Activated CD8-positive, alpha-beta memory T cell treated with anti-CD3 and anti-CD28 coated beads, Interleukin-2, amount 10 ng/mL, durations not matched to agents 7 days and 5 days (primary cell): ENCODE data around the gene HTRA3. TPM values are rescaled to one million over a fixed set of nuclear protein-coding genes. Genes with fewer than 3 reads are reported as not detected.

Source experiments
- ATAC-seq: fragments of 150-1000 bp; cut with Tn5 transposase; one replicate; pipeline ENCODE4 v1.10.0; 2021; ENCODE audit warnings: moderate library complexity
- CTCF ChIA-PET: fragments of 350-600 bp; sonication (Branson Sonifier 250); formaldehyde crosslinking; loops from one replicate; lab custom pipeline; 2021; ENCODE audit warnings: antibody characterized with exemption; lab: Charles Lee
- DNase-seq: peaks from one replicate; pipeline ENCODE4 v3.0.0-alpha.2; 2020
- H3K27ac Mint-ChIP-seq: one replicate; pipeline ENCODE4 v1.8.0; 2021; ENCODE audit warnings: mild to moderate bottlenecking, mixed read lengths
- H3K27me3 Mint-ChIP-seq: one replicate; pipeline ENCODE4 v1.8.0; 2021; ENCODE audit warnings: mixed read lengths
- H3K36me3 Mint-ChIP-seq: one replicate; pipeline ENCODE4 v1.8.0; 2021; ENCODE audit warnings: mild to moderate bottlenecking, mixed read lengths
- H3K4me1 Mint-ChIP-seq: one replicate; pipeline ENCODE4 v1.8.0; 2021; ENCODE audit warnings: mixed read lengths
- H3K4me3 Mint-ChIP-seq: one replicate; pipeline ENCODE4 v1.8.0; 2021; ENCODE audit warnings: mild to moderate bottlenecking, moderate library complexity, mixed read lengths
- H3K9me3 Mint-ChIP-seq: one replicate; pipeline ENCODE4 v1.8.0; 2022; ENCODE audit warnings: low read depth, mixed read lengths
- total RNA-seq, 2 experiments: library from RNA; stranded (reverse); gene quantifications; one replicate each; pipeline ENCODE4 v1.2.3, GENCODE V29; 2021

Gene HTRA3
- total RNA-seq, 2 experiments from 2014 or later, result not detected

DNA sequence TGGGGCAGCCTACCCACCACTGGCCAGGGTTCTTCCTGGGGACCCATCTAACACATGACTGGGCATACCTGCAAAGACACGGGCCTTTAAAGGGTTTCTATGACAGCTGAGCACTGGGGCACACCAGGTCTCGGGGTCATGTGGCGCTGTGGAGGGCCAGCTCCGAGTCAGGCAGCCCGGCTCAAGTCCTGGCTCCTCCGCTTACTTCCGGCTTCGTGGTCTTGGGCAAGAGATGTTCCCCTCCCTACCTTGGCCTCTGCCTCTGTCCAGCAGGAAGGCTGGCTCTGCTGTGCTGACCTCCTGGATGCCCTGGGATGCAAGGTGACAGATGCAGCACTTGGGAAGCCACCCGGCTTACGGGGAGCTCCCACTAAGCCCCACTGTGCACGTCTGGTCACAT is 37.6 kb downstream of the HTRA3 start:
- Mint-ChIP-seq H3K4me3 (no peak overlapping the region), H3K9me3 (no peaks in the 10 kb centered on the region), H3K27me3 (no peaks in the 10 kb centered on the region), H3K27ac (no peak overlapping the region), H3K4me1 (no peaks in the 10 kb centered on the region), H3K36me3 (no peaks in the 10 kb centered on the region)
- no peak for ATAC-seq
- no peak for DNase-seq
- CTCF ChIA-PET, result no interaction called here

DNA sequence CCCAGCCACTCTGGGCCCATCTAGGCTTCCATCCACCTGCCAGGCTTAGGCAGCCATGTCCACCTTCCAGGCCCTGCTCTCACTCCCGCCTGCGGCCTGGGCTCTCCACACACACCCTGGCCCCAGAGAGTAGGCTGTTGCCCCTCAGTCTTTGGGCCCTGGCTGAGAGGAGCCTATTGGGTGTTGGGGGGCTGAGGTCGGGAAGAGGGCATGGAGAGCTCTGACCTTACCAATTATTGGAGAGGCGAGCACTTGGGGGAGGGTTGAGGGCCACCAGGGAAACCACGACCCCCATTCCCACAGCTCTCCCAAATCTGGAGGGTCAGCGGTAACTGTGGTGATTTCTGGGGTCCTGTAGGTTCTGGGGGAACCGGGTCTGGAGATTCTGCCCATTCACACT is 38.2 kb downstream of the HTRA3 start:
- CTCF ChIA-PET, result no interaction called here
- Mint-ChIP-seq H3K36me3 (no peaks in the 10 kb centered on the region), H3K4me1 (no peaks in the 10 kb centered on the region), H3K27ac (no peak overlapping the region), H3K4me3 (no peak overlapping the region), H3K27me3 (no peaks in the 10 kb centered on the region), H3K9me3 (no peaks in the 10 kb centered on the region)
- no peak for ATAC-seq
- DNase-seq, result no peak

DNA sequence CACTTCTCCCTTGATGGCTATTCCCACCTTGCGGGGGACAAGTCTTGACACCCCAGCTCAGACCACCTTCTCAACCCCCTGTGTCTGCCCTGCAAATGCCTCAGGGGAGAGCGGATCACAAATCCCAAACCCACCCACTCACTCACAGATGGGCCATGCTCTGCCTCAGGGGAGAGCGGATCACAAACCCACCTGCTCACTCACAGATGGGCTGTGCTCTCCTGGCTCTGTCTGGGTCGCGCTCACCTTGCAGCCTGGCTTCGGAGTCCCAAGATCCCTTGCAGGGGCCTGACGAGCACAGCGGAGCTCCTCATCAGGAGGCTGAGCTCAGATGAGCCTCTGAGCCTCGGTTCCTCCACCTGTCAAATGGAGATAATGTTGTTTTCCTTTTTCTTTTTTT is 38.6 kb downstream of the HTRA3 start:
- H3K9me3 Mint-ChIP-seq, result no peaks in the 10 kb centered on the region
- no peaks in the 10 kb centered on the region for H3K27me3 Mint-ChIP-seq
- CTCF ChIA-PET, result no interaction called here
- no peak overlapping the region for H3K27ac Mint-ChIP-seq
- no peak for ATAC-seq
- H3K4me1 Mint-ChIP-seq, result no peaks in the 10 kb centered on the region
- H3K4me3 Mint-ChIP-seq, result no peak overlapping the region
- no peak for DNase-seq
- H3K36me3 Mint-ChIP-seq, result no peaks in the 10 kb centered on the region

DNA sequence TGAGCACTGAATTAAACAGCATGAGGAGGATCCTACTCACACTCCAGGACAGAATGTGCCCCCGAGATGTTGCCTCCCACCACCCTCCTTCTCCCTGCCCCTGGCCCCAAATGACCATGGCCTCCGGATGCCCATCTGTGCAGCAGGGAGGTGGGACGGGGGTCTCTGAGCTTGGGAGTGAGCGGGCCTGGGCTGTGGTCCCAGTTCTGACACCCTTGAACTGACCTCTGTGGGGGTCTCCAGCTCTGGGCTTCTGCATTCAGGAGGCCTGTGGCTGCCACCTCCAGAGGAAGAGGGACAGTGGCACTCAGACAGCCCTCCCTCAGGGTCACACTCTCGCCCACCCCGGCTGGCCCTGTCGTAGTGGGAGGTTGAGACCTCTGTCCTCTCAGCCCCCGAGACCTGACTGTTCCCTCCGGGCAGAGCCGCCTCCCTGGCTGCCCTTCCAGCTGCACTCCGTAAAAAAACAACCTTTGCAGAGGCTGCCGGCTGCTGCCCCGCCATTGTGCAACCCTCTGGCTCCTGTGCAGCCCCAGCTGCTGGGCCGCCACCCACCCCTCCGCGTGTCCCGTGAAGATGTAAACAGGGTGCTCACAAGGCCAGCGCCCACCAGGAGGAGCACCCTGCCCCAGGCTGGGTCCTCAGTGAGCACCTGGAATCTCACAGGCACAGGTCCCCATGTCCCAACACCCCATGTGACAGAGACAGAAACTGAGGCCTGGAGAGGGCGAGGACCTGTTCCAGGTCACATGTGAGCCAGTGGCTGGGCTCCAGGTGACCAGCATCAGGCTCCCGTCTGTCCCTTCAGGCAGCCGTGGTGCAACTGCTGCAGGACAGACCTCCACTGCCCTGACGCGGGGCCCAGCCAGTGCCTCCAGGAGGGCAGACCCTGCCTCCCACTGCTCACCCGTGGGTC is 39.6 kb downstream of the HTRA3 start:
- Mint-ChIP-seq H3K27me3 (peaks cover 4% of the 10 kb centered on the region), H3K36me3 (no peaks in the 10 kb centered on the region), H3K27ac (no peak overlapping the region), H3K4me3 (no peak overlapping the region), H3K4me1 (no peaks in the 10 kb centered on the region), H3K9me3 (no peaks in the 10 kb centered on the region)
- no peak for DNase-seq
- CTCF ChIA-PET, result no interaction called here
- no peak for ATAC-seq

DNA sequence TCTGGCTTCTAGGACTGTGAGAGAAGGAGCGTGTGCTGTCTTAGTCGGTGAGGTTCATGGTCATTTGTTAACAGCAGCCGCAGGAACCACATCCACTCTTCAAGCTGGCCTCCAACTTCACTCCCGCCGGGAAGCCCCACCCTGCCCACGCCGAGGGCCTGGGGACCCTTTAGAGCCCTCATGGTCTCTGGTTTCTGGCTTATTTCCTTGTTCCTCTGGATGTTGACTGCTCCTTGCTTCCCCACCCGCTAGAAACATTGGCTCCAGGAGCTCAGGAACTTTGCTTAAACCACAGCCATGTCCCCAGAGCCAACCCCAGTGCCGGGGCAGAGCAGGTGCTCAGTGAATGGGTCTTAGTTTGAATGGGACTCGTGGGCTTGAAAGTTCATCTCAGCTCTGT is 40.8 kb downstream of the HTRA3 start:
- DNase-seq, result no peak
- no peak overlapping the region for H3K4me3 Mint-ChIP-seq
- H3K36me3 Mint-ChIP-seq, result no peaks in the 10 kb centered on the region
- H3K9me3 Mint-ChIP-seq, result no peaks in the 10 kb centered on the region
- CTCF ChIA-PET, result no interaction called here
- no peaks in the 10 kb centered on the region for H3K4me1 Mint-ChIP-seq
- H3K27me3 Mint-ChIP-seq, result peaks cover 8% of the 10 kb centered on the region
- H3K27ac Mint-ChIP-seq, result no peak overlapping the region
- no peak for ATAC-seq

DNA sequence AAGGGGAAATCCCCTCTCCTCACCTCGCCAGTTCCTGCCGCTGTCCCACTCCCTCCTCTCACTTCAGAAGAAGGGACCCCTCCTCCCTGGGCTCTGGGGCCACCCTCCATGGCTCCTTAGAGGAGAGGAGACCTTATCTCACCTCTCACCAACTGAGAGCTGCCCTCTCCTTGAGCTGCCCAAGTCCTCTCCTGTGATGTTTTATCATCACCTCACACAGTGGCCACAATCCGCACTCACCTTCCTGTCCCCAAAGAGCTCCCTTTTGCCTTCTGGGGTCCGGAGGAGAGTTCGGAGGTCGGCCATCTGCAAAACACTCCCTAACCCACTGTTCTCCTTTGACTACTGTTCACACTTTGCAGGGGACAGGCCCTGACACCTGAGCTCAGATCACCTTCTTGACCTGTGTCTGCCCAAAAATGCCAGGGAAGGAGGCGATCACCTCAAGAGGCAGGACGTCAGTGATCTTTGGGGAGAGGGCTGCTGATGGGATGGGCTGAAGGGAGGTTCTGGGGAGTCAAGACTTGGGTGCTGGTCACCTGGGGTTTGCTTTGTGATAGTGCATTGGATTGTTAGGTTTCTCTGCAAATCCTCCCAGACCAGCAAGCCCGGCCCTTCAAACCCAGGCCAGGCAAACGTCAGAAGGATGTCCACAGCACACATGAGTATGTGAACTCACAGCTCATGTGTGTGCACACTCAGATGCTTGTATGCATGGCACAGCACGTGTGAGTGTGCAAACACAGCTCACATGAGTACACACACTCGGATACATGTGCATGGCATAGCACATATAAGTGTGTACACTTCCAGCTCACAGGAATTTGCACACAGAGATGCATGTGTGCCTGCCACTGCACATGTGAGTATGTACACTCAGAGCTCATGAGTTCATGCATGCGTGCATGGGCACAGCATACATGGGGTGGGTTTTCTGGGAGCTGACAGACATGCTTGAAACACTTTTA is 41.8 kb downstream of the HTRA3 start:
- H3K9me3 Mint-ChIP-seq, result no peaks in the 10 kb centered on the region
- H3K27ac Mint-ChIP-seq, result no peak overlapping the region
- H3K27me3 Mint-ChIP-seq, result peaks cover 8% of the 10 kb centered on the region
- DNase-seq, result no peak
- no peaks in the 10 kb centered on the region for H3K4me1 Mint-ChIP-seq
- ATAC-seq, result no peak
- CTCF ChIA-PET, result no interaction called here
- no peak overlapping the region for H3K4me3 Mint-ChIP-seq
- no peaks in the 10 kb centered on the region for H3K36me3 Mint-ChIP-seq

DNA sequence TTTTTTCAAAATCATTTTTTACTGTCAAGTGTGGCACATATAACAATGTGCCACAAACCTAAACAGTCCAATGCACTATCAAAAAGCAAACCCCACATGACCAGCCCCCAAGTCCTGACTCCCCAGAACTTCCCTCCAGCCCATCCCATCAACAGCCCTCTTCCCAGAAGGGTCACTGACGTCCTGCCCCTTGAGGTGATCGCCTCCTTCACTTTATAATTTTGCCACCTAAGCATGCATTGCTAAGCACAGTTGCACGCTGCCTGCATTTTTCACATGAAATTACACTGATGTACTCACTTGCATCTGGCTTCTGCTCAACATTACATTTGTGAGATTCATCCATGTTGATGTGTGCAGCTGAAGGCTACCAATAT is 42.5 kb downstream of the HTRA3 start:
- CTCF ChIA-PET, result no interaction called here

DNA sequence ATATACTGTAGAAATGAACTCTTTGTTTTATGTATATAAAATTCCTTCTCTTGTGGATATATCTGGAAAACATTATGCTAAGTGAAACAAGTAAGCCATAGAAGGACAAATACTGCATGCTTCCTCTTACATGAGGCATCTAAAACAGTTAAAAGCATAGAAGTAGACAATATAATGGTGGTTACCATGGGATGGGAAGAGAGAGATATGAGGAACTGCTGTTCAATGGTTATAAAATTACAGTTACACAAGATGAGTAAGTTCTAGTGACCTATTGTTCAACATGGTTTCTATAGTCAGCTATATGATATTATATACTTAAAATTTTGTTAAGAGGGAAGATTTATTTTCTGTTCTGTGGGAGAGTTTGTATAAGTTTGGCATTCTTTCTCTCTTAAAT is 43.4 kb downstream of the HTRA3 start:
- Mint-ChIP-seq H3K9me3 (no peaks in the 10 kb centered on the region), H3K27me3 (peaks cover 8% of the 10 kb centered on the region), H3K4me3 (no peak overlapping the region), H3K27ac (no peak overlapping the region), H3K36me3 (no peaks in the 10 kb centered on the region), H3K4me1 (no peaks in the 10 kb centered on the region)
- no peak for DNase-seq
- no peak for ATAC-seq
- CTCF ChIA-PET, result no interaction called here

More for the DNA sequence above, 42.5 kb downstream of the HTRA3 start:
- Mint-ChIP-seq H3K36me3 (no peaks in the 10 kb centered on the region), H3K9me3 (no peaks in the 10 kb centered on the region), H3K27ac (no peak overlapping the region), H3K27me3 (peaks cover 8% of the 10 kb centered on the region), H3K4me3 (no peak overlapping the region), H3K4me1 (no peaks in the 10 kb centered on the region)
- ATAC-seq (no peak), DNase-seq (no peak)

DNA sequence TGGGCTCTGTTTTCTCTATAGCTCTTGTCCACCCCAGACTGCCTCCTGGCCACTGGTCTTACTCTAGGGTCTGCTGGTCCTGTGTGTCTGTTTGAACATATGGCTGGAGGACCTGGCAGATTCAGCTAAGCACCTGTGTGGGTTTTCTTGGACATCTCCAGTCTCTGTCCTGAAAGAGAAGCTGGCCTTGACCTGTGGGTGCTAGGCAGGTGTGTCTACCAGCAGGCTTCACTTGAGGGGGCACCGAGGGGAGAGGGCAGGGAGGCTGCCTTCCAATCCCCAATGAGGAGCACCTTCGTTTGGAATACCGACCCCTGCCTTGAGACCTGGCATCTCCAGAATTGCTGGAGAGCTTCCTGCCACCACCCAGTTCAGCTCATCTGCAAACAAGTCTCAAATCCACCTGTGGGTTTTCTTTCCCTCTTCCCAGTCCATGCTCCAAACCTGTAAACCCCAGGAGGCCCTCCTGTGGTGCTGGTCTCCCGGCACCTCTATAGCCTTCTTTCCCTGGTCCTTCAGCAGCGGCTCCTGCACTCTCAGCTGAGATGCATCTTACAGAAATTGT is 45.2 kb downstream of the HTRA3 start:
- CTCF ChIA-PET, result no interaction called here
- H3K27me3 Mint-ChIP-seq, result peaks cover 8% of the 10 kb centered on the region
- no peaks in the 10 kb centered on the region for H3K9me3 Mint-ChIP-seq
- no peaks in the 10 kb centered on the region for H3K4me1 Mint-ChIP-seq
- DNase-seq, result peak; percentile 3
- no peaks in the 10 kb centered on the region for H3K36me3 Mint-ChIP-seq
- H3K27ac Mint-ChIP-seq, result no peak overlapping the region
- no peak overlapping the region for H3K4me3 Mint-ChIP-seq
- no peak for ATAC-seq

DNA sequence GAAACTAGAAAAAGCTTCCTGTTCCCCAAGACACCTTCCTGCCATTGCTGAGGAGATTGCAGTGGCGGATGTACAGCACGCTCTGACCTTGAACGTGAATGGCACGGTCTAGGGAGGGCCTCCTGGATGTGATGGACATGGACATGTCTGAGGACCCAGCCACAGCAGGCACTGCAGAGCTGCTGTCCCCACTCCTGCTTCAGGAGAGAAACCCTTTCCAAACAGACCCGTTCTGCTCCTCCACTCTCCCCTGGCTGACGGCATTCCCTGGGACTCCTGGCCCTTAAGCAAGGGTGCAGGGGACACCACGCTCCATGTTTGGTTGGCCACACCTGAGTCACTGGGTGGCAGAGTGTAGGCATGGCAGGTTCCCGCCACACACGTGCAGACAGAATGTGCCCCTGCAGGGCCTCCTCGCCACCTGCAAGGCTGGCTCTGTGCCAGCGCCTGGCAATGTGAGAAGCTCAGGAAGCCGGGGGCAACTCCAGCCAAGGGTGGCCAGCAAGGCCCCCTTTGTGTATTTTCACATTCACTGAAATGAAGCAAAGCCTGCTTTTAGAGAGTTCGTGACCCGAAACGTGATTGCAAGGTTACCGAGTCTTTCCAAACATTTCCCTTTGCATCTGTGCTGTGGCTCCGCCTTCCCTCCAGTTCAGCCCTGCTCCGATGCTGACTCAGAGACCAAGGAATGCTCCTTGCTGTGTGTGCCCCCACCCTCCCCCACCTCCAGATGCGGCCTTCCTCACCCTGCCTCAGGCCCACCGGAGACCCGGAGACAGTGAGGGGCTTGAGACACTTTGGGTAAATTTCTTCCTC is 46.1 kb downstream of the HTRA3 start:
- Mint-ChIP-seq H3K36me3 (no peaks in the 10 kb centered on the region), H3K4me1 (no peaks in the 10 kb centered on the region), H3K27ac (no peak overlapping the region), H3K4me3 (no peak overlapping the region), H3K27me3 (peaks cover 8% of the 10 kb centered on the region), H3K9me3 (no peaks in the 10 kb centered on the region)
- DNase-seq, result peak; percentile 34
- CTCF ChIA-PET, result interaction anchor here (0.7 kb wide), 1 partner anchor 339 kb away, joined by 4 read pairs; no protein-coding TSS in a partner anchor
- ATAC-seq, result no peak

DNA sequence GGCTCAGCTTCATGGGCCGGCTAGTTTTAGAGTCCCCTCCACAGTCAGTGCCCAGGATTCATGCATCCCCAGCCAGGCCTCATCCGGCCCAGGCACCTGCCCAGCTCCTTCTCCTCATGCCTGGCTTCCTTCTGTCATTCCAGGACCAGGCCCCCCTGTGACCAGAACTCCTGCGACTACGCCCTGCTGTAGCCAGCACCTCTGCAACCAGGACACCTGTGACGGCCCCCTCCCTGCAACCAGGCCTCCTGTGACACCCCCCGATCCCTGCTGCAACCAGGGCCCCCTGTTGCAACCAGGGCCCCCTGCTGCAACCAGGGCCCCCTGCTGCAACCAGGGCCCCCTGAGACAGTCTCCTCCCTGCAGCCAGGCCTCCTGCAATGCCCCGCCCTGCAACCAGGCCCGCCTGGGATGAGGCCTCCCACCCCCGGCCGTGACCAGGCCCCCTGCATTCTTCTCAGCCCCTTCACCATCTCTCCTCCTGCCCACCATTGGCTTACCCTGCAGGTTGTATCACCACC is 46.8 kb downstream of the HTRA3 start:
- H3K4me3 Mint-ChIP-seq, result no peak overlapping the region
- H3K9me3 Mint-ChIP-seq, result no peaks in the 10 kb centered on the region
- no peak overlapping the region for H3K27ac Mint-ChIP-seq
- H3K27me3 Mint-ChIP-seq, result peaks cover 8% of the 10 kb centered on the region
- CTCF ChIA-PET, result interaction anchor here (0.7 kb wide), 1 partner anchor 338 kb away, joined by 4 read pairs; no protein-coding TSS in a partner anchor
- peak; percentile 31 for DNase-seq
- no peaks in the 10 kb centered on the region for H3K4me1 Mint-ChIP-seq
- H3K36me3 Mint-ChIP-seq, result no peaks in the 10 kb centered on the region
- ATAC-seq, result no peak

DNA sequence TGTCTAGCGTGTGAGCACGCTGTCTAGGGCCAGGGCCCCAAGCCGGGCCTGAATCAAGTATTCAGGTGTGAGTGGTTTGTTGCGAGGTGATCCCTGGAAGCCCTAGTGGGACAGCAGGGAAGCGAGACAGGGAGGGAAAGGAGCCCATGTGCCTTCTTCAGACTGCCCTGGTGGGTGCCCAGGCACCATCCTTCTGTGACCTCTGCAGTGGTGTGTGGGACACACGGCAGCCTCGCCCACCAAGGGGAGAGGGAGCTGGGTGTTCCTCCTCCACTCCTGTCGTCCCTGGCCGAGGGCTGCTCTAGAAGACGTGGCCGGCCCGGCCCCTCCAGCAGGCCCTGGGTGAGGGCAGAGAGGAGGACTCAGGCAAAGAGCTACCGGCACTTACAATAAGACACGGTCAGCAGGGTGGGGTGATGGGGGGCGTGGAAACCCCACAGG is 47.4 kb downstream of the HTRA3 start:
- DNase-seq, result peak; percentile 18
- ATAC-seq, result no peak
- Mint-ChIP-seq H3K9me3 (no peaks in the 10 kb centered on the region), H3K27me3 (peaks cover 8% of the 10 kb centered on the region), H3K27ac (no peak overlapping the region), H3K4me1 (no peaks in the 10 kb centered on the region), H3K36me3 (no peaks in the 10 kb centered on the region), H3K4me3 (no peak overlapping the region)
- CTCF ChIA-PET, result no interaction called here
